GM18508 (cell line): Measurements from ENCODE around the gene ZNF664.

ENCODE experiments used
- ATAC-seq: cut with Tn5 transposase; IDR thresholded peaks from one replicate; pipeline ENCODE4 v1.9.1; 2021; ENCODE audit warnings: moderate number of reproducible peaks; ENCODE audit not compliant: insufficient read depth, unreplicated experiment

The ZNF664 gene

GRCh38 chr12:123972457-123973401 lies at the start of gene ZNF664, which contains the start of gene CCDC92:
ZNF664 (plus strand) TSS chr12:123973215; CDS start chr12:124012145, 38,930 bp downstream.
CCDC92 (minus strand) TSS chr12:123972831; CDS start chr12:123944305, 28,526 bp downstream.
- ATAC-seq: peak; percentile 55

- no peak for ATAC-seq
Measured at GRCh38 chr12:123923927-123924326, 49.1 kb upstream of the ZNF664 start.

- no peak for ATAC-seq
Measured at GRCh38 chr12:123924539-123924938, 48.5 kb upstream of the ZNF664 start.

- no peak for ATAC-seq
Measured at GRCh38 chr12:123928274-123928865, 44.6 kb upstream of the ZNF664 start.

GRCh38 chr12:123928897-123929296 lies 44.1 kb upstream of the ZNF664 start:
- ATAC-seq: no peak

- ATAC-seq: no peak
Measured at GRCh38 chr12:123929946-123930583, 43.0 kb upstream of the ZNF664 start.

- no peak for ATAC-seq
Measured at GRCh38 chr12:123931686-123932321, 41.2 kb upstream of the ZNF664 start.

- ATAC-seq: no peak
Measured at GRCh38 chr12:123933214-123933613, 39.8 kb upstream of the ZNF664 start.

- ATAC-seq: no peak
Measured at GRCh38 chr12:123934016-123934620, 38.9 kb upstream of the ZNF664 start.

GRCh38 chr12:123934829-123935228 lies 38.2 kb upstream of the ZNF664 start:
- ATAC-seq: no peak

GRCh38 chr12:123935956-123936355 lies 37.1 kb upstream of the ZNF664 start:
- ATAC-seq: no peak

GRCh38 chr12:123936471-123936870 lies 36.5 kb upstream of the ZNF664 start:
- ATAC-seq: no peak

GRCh38 chr12:123936956-123937706 lies 35.9 kb upstream of the ZNF664 start:
- ATAC-seq: no peak

- ATAC-seq: no peak
Measured at GRCh38 chr12:123937707-123938591, 35.1 kb upstream of the ZNF664 start.

GRCh38 chr12:123938679-123939480 lies 34.1 kb upstream of the ZNF664 start:
- ATAC-seq: no peak

GRCh38 chr12:123939716-123940626 lies 33.0 kb upstream of the ZNF664 start:
- no peak for ATAC-seq

GRCh38 chr12:123940627-123940966 lies 32.4 kb upstream of the ZNF664 start:
- ATAC-seq: no peak
